ENCODE results near the gene TMEM236.

TMEM236 gene

DNA sequence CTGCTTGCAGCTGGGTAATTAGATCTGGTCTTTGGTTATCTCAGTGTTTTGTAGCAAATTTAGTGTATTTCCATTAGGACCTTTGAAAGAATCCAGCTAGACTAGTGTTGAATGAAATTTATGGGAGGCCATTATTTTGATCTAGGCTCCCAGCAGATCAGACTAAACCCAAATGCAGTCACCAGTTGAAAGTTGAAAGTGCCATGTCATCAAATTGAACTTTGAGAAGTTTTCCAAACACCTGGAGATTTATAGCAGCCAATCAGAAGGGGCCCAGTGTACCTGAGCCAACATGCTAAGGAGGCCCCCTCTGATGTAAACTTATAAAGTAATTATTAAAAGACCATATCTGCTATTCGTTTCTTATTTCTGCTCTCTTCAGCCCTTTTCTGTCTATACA lies 11.3 kb upstream of the TMEM236 start:
- H3K4me1 ChIP-seq: peaks cover 33% of the 10 kb centered on the region
- H4K20me1 ChIP-seq: no peaks in the 10 kb centered on the region
- no peaks in the 10 kb centered on the region for H3K27me3 ChIP-seq
- no peaks in the 10 kb centered on the region for H3K36me3 ChIP-seq
- no peak overlapping the region for H3K27ac ChIP-seq
- no peak overlapping the region for H3K4me3 ChIP-seq
- H3K9me3 ChIP-seq: no peaks in the 10 kb centered on the region
- no peak overlapping the region for H3K9ac ChIP-seq
- no peak for TF ChIP-seq Cebpa-rat (IDR thresholded peaks at IDR 0.05)
- H3K4me2 ChIP-seq: no peak overlapping the region

DNA sequence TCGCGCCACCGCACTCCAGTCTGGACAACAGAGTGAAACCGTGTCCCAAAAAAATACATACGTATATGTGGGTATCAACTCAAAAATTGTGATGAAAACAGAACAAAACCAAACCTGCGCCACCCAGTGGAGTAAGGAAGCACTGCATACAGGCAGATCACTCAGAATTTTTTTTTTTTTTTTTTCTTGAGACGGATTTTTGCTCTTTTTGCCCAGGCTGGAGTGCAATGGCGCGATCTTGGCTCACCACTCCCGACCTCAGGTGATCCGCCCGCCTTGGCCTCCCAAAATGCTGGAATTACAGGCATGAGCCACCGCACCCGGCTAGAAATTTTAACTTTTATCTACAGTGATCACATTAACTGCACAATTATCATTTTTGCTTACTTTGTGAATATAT lies 9.1 kb upstream of the TMEM236 start:
- Histone ChIP-seq H3K27me3 (no peaks in the 10 kb centered on the region), H3K9me3 (no peaks in the 10 kb centered on the region), H3K4me3 (no peak overlapping the region), H3K4me2 (peak overlapping the region; percentile 75), H3K4me1 (peaks cover 55% of the 10 kb centered on the region), H3K9ac (no peak overlapping the region), H3K36me3 (no peaks in the 10 kb centered on the region), H4K20me1 (no peaks in the 10 kb centered on the region), H3K27ac (peak overlapping the region; percentile 93)
- no peak for TF ChIP-seq Cebpa-rat (IDR thresholded peaks at IDR 0.05)

DNA sequence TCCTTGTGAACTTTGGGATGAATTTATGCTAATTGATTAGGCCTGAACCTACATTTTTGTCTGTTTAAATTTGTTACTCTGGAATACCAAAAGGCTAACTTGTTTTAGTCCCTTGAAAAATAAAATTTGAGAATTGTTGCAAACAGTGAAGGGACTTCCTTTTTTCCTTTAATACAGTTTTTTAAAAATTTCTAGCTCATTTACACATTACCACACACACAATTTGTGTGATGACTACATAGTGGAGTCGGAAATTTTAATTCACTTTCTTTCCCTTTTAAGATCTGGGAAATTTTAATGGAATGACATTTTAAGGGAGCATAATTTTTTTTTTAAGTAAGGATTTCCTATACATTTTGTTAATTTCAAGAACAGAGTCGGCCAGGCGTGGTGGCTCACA lies 8.6 kb upstream of the TMEM236 start:
- Histone ChIP-seq H3K9ac (peak overlapping the region; percentile 78), H3K27ac (peak overlapping the region; percentile 93), H3K27me3 (no peaks in the 10 kb centered on the region), H3K4me3 (no peak overlapping the region), H3K36me3 (no peaks in the 10 kb centered on the region), H4K20me1 (no peaks in the 10 kb centered on the region), H3K4me2 (peak overlapping the region; percentile 75), H3K9me3 (no peaks in the 10 kb centered on the region), H3K4me1 (peaks cover 58% of the 10 kb centered on the region)
- no peak for TF ChIP-seq Cebpa-rat (IDR thresholded peaks at IDR 0.05)

DNA sequence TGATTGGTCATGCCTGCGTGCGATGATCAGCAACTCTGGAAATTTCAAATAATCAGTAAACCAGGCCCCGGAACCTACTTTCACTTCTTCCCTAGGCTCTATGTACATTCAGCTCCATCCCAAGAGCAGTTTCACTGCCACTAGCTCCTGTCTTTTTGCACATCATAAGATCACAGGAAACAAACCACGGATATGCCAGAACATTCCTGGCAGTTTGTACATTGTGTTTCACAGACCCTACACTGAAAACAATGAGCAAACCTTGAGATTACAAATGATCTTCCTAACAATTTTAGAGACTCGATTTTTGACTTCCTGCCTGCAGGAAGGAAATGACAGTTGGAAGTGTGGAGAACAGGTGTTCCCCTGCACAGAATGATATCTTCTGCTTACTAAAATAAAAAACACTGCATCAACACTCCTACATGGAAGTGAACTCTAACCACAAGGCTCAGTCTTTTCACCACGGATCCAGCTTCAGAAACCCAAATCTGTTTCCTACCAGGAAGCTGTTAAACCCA lies 7.6 kb upstream of the TMEM236 start:
- H3K9me3 ChIP-seq: no peaks in the 10 kb centered on the region
- peak overlapping the region; percentile 78 for H3K9ac ChIP-seq
- H4K20me1 ChIP-seq: no peaks in the 10 kb centered on the region
- H3K4me2 ChIP-seq: peak overlapping the region; percentile 75
- no peaks in the 10 kb centered on the region for H3K36me3 ChIP-seq
- peak overlapping the region; percentile 93 for H3K27ac ChIP-seq
- no peaks in the 10 kb centered on the region for H3K27me3 ChIP-seq
- H3K4me3 ChIP-seq: peak overlapping the region; percentile 42; the same call in 1 of the 2 replicates
- H3K4me1 ChIP-seq: peaks cover 58% of the 10 kb centered on the region
- TF ChIP-seq Cebpa-rat (IDR thresholded peaks at IDR 0.05): no peak

DNA sequence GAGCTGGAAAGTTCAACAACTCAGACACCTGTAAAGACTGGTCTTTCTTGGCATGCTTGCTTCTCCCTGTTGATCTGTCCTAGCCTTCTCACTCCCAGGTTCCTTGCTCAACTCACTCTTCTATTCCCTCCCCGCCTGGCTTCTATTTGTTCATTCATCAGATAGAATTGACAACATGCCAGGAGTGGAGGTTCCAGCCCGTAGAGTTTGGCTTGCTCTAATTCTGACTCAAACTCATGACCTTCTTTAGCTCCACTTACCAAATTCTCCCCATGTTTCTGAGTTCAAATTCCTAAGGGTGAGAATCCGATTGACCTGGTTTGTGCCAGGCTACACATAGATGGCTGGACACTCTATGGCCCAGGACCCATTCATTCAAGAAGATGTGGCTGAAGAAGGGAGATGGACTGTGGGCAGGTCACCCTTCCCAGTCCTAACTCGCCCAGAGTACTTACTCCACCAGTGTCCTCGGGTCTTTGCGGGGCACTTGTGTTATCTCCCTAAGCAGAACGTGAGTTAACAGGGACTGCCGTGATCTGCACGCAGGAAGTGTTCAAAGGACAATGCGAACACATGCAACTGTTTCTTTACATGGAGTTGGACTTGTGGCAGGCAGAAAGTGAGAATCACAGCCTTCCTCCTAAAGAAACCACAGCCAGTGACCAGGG lies 4.0 kb upstream of the TMEM236 start:
- TF ChIP-seq Cebpa-rat (IDR thresholded peaks at IDR 0.05): no peak

DNA sequence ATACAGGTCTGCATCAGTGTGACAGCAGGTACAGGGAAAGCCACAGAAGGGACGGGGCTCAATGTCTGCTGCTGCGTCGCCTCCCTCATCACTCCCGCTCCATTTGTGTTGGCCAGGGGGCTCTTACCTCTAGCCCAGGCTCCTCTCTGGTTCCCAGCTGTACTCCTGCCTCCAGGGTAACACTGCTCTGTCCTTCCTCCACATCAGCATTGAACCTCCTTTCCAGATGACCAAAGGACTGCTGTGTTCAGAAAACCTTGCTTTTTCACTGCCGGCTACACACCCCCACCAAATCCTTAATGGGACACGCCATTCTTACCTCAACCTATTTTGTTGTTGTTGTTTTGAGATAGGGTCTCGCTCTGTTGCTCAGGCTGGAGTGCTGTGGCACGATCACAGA lies 2.1 kb upstream of the TMEM236 start:
- Histone ChIP-seq H3K27ac (peak overlapping the region; percentile 15; the same call in 1 of the 2 replicates), H3K4me2 (no peak overlapping the region), H3K9ac (no peak overlapping the region), H3K4me1 (peaks cover 40% of the 10 kb centered on the region), H3K27me3 (no peaks in the 10 kb centered on the region), H3K36me3 (no peaks in the 10 kb centered on the region), H4K20me1 (no peaks in the 10 kb centered on the region), H3K9me3 (no peaks in the 10 kb centered on the region), H3K4me3 (no peak overlapping the region)
- no peak for TF ChIP-seq Cebpa-rat (IDR thresholded peaks at IDR 0.05)

More for the DNA sequence above, 4.0 kb upstream of the TMEM236 start:
- H3K9ac ChIP-seq: no peak overlapping the region
- no peak overlapping the region for H3K4me2 ChIP-seq
- no peaks in the 10 kb centered on the region for H3K27me3 ChIP-seq
- no peak overlapping the region for H3K4me3 ChIP-seq
- H4K20me1 ChIP-seq: no peaks in the 10 kb centered on the region
- no peaks in the 10 kb centered on the region for H3K36me3 ChIP-seq
- peaks cover 59% of the 10 kb centered on the region for H3K4me1 ChIP-seq
- H3K27ac ChIP-seq: 0 out of 2 replicates have a peak overlapping the region, but pooled peaks have one; percentile 35
- no peaks in the 10 kb centered on the region for H3K9me3 ChIP-seq

DNA sequence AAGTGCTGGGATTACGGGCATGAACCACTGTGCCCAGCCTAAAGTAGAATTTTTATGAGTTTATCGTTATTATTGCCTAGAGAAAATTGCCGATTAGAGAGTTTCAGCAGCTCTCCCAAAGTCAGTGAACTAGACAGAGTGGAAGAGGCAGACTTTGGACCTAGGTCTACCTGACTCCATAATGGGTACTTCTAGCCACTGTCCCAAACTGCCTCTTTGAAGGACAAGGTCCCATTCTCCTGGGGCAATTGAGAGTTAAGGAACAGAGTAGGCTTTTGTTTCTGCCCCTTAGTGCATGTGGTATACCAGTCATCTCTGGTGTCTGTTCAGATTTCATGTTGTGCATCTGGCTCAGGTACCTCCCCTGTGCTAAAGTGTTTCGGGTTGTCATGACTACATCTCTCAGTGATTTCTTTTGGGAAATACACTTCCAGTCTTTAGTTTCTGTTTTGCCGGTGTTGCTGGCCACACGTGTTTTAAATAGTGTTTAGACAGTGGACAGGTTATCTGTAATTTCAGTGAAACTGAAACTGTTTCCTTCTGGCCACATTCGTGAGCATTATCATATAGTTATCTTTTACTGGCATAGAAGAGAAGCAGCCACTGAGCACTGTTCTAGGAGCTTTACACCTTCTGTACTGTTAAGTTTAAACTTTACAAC lies 4.7 kb downstream of the TMEM236 start:
- Histone ChIP-seq H3K4me1 (peaks cover 18% of the 10 kb centered on the region), H3K36me3 (no peaks in the 10 kb centered on the region), H3K9ac (no peak overlapping the region), H3K27ac (no peak overlapping the region; the same call in 1 of the 2 replicates), H3K9me3 (peaks cover 4% of the 10 kb centered on the region; the same call in 1 of the 2 replicates), H3K27me3 (no peaks in the 10 kb centered on the region), H3K4me3 (no peak overlapping the region), H3K4me2 (peak overlapping the region; percentile 42), H4K20me1 (no peaks in the 10 kb centered on the region)
- no peak for TF ChIP-seq Cebpa-rat (IDR thresholded peaks at IDR 0.05)

DNA sequence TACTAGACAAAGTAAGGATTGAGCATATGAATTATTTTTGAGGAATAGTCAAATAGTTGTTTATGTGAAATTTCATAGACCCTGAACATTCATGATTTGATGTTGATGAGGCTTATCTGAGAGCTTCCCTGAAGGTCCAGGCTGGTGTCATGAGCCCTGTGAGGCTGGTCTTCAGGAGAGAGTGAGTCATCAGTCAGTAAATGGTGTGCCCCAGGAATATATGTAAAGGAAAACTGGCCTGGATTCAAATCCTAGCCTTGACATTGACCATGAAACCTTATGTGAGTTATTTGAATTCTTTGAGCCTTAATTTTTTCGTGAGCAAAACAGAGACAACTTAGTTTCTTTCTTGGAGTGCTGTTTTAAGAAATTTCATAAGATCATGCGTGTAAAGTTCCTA lies 6.2 kb downstream of the TMEM236 start:
- Histone ChIP-seq H3K27ac (no peak overlapping the region), H4K20me1 (no peaks in the 10 kb centered on the region), H3K36me3 (no peaks in the 10 kb centered on the region), H3K4me2 (no peak overlapping the region), H3K27me3 (no peaks in the 10 kb centered on the region), H3K4me3 (no peak overlapping the region), H3K9me3 (peaks cover 4% of the 10 kb centered on the region; the same call in 1 of the 2 replicates), H3K4me1 (peaks cover 12% of the 10 kb centered on the region), H3K9ac (no peak overlapping the region)
- TF ChIP-seq Cebpa-rat (IDR thresholded peaks at IDR 0.05): no peak

DNA sequence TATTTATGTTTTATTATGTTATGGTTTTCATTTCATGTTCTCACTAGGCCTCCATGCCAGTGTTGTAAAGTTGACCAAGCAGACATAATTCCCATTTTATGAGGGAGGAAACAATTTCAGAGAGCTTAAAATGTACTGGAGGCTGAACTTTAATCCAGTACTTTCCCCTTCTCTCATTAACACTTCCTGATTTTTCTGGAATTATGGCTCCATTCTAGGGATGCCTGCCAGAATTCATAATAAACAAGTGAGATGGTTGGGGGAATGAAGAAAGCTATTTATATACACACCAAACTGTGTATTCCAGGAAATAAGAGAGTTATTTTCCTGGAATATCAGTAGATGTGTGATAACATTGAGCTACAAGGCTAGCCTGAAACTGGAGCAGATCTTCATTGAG lies 6.9 kb downstream of the TMEM236 start:
- H3K4me2 ChIP-seq: no peak overlapping the region

DNA sequence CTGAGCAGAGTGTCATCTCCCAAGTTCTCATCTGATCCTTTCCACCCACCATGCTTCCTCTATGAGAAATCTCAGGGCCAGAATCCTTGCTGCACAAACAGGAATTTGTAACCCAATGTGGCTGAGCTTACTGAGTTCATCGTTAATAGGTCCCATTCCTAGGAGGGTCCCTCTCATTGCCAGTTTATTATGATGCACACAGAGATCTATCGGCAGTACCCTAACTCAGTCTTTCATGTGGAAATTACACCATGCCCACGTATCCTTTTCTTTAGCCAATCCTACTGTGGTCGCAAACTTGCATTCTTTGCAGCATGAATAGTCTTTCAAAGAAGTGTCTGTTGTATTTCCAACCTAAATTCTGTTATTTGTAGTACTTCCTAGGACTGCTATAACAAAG lies 12.1 kb downstream of the TMEM236 start:
- no peaks in the 10 kb centered on the region for H3K27me3 ChIP-seq
- no peaks in the 10 kb centered on the region for H3K36me3 ChIP-seq
- no peak overlapping the region for H3K9ac ChIP-seq
- H3K27ac ChIP-seq: no peak overlapping the region
- H4K20me1 ChIP-seq: no peaks in the 10 kb centered on the region
- peaks cover 5% of the 10 kb centered on the region for H3K4me1 ChIP-seq
- no peak overlapping the region for H3K4me2 ChIP-seq
- H3K4me3 ChIP-seq: no peak overlapping the region
- peaks cover 7% of the 10 kb centered on the region for H3K9me3 ChIP-seq
- no peak for TF ChIP-seq Cebpa-rat (IDR thresholded peaks at IDR 0.05)

More for the DNA sequence above, 6.9 kb downstream of the TMEM236 start:
- peaks cover 12% of the 10 kb centered on the region for H3K4me1 ChIP-seq
- H4K20me1 ChIP-seq: no peaks in the 10 kb centered on the region
- no peaks in the 10 kb centered on the region for H3K36me3 ChIP-seq
- TF ChIP-seq Cebpa-rat (IDR thresholded peaks at IDR 0.05): no peak
- no peak overlapping the region for H3K9ac ChIP-seq
- no peak overlapping the region for H3K4me3 ChIP-seq
- H3K27me3 ChIP-seq: no peaks in the 10 kb centered on the region
- no peak overlapping the region for H3K27ac ChIP-seq
- H3K9me3 ChIP-seq: peaks cover 4% of the 10 kb centered on the region; the same call in 1 of the 2 replicates
